LNCaP clone FGC (cell line): ENCODE data around the gene UNK.

ENCODE experiments used
- DNase-seq: peaks from one replicate; pipeline ENCODE4 v3.0.0-alpha.2; 2011; ENCODE audit warnings: low read depth
- H3K4me3 ChIP-seq: 2 replicates; pipeline ENCODE4 v1.5.1; 2011; ENCODE audit warnings: mild to moderate bottlenecking, low read depth, low read length, control low read depth
- CTCF ChIP-seq: IDR thresholded peaks from 2 replicates; pipeline ENCODE4 v1.5.1; 2012; ENCODE audit warnings: mild to moderate bottlenecking; ENCODE audit not compliant: control insufficient read depth, insufficient read depth; ENCODE audit errors: extremely low read depth

Gene UNK

GRCh38 chr17:75832652-75833400 lies 48.2 kb downstream of the UNK start:
- H3K4me3 ChIP-seq = no peak overlapping the region
- no peak for TF ChIP-seq CTCF
- no peak for DNase-seq

- no peak for TF ChIP-seq CTCF
- H3K4me3 ChIP-seq = no peak overlapping the region
- DNase-seq = no peak
Measured at GRCh38 chr17:75834279-75834920, 49.8 kb downstream of the UNK start.

- TF ChIP-seq CTCF = no peak
- no peak for DNase-seq
- no peak overlapping the region for H3K4me3 ChIP-seq
Measured at GRCh38 chr17:75834928-75835653, 50.5 kb downstream of the UNK start.

GRCh38 chr17:75835654-75835987 lies 51.0 kb downstream of the UNK start:
- TF ChIP-seq CTCF = no peak
- no peak overlapping the region for H3K4me3 ChIP-seq

GRCh38 chr17:75836605-75837004 lies 52.0 kb downstream of the UNK start:
- H3K4me3 ChIP-seq = no peak overlapping the region
- TF ChIP-seq CTCF = no peak
- no peak for DNase-seq

More at GRCh38 chr17:75835654-75835987, 51.0 kb downstream of the UNK start:
- no peak for DNase-seq

GRCh38 chr17:75837899-75838298 lies 53.3 kb downstream of the UNK start:
- DNase-seq = no peak
- TF ChIP-seq CTCF = no peak
- no peak overlapping the region for H3K4me3 ChIP-seq
